ENCODE measurements around the gene MYO15B.

The MYO15B gene

GRCh38 chr17:75616521-75617122 is 29.0 kb downstream of the MYO15B start:
- no peaks in the 10 kb centered on the region for H3K27me3 ChIP-seq (replicated peaks in 2 of 5; ENCODE audit: control insufficient read depth in 4 of 5, insufficient read depth in 5 of 5, low read length in 4 of 5)

GRCh38 chr17:75617218-75617617 is 29.6 kb downstream of the MYO15B start:
- Histone ChIP-seq H3K4me1 (ENCODE audit: control extremely low read depth in 1 of 4, control insufficient read depth in 4 of 4, insufficient read depth in 4 of 4, low read length in 3 of 4) (no peaks in the 10 kb centered on the region), H3K4me3 (ENCODE audit: control insufficient read depth in 1 of 7, extremely low read depth in 1 of 7, insufficient read depth in 4 of 7, low read depth in 2 of 7, low read length in 6 of 7) (no peak overlapping the region), H3K27me3 (replicated peaks in 2 of 5; ENCODE audit: control insufficient read depth in 4 of 5, insufficient read depth in 5 of 5, low read length in 4 of 5) (no peaks in the 10 kb centered on the region), H3K36me3 (ENCODE audit: control insufficient read depth in 4 of 4, insufficient read depth in 4 of 4, low read length in 3 of 4) (peaks cover 4 to 96% (median 76%) of the 10 kb centered on the region in 4 experiments), H3K27ac (ENCODE audit: insufficient read depth in 1 of 2, low read depth in 1 of 2, low read length in 2 of 2, poor library complexity in 1 of 2, severe bottlenecking in 2 of 2) (no peak overlapping the region), H3K9me3 (ENCODE audit: control extremely low read depth in 1 of 5, control insufficient read depth in 4 of 5, insufficient read depth in 2 of 5, low read depth in 1 of 5, low read length in 4 of 5) (no peaks in the 10 kb centered on the region)
- DNase-seq = no peak
- ChIA-PET CTCF (interaction anchor here (0.8 to 2.8 kb wide), 5 partner anchors 12 to 136 kb away, joined by 3 to 19 read pairs (median 4); partner anchors contain the start of genes ITGB4 and SMIM5), POLR2A (interaction anchor here (0.6 kb wide), 1 partner anchor 65 kb away, joined by 4 read pairs; no protein-coding TSS in a partner anchor)
- 97% methylated on average over 16 of the region's 16 CpGs for WGBS (ENCODE audit: insufficient coverage)

More at GRCh38 chr17:75616521-75617122, 29.0 kb downstream of the MYO15B start:
- WGBS (ENCODE audit: insufficient coverage) = 92% methylated on average over 20 of the region's 24 CpGs
- Histone ChIP-seq H3K27ac (ENCODE audit: insufficient read depth in 1 of 2, low read depth in 1 of 2, low read length in 2 of 2, poor library complexity in 1 of 2, severe bottlenecking in 2 of 2) (no peak overlapping the region), H3K4me3 (ENCODE audit: control insufficient read depth in 1 of 7, extremely low read depth in 1 of 7, insufficient read depth in 4 of 7, low read depth in 2 of 7, low read length in 6 of 7) (no peak overlapping the region), H3K4me1 (ENCODE audit: control extremely low read depth in 1 of 4, control insufficient read depth in 4 of 4, insufficient read depth in 4 of 4, low read length in 3 of 4) (no peaks in the 10 kb centered on the region), H3K36me3 (ENCODE audit: control insufficient read depth in 4 of 4, insufficient read depth in 4 of 4, low read length in 3 of 4) (peaks cover 4 to 96% (median 73%) of the 10 kb centered on the region in 4 experiments), H3K9me3 (ENCODE audit: control extremely low read depth in 1 of 5, control insufficient read depth in 4 of 5, insufficient read depth in 2 of 5, low read depth in 1 of 5, low read length in 4 of 5) (no peaks in the 10 kb centered on the region)
- CTCF ChIA-PET = interaction anchor here (1.1 to 2.8 kb wide), 4 partner anchors 13 to 137 kb away, joined by 3 to 19 read pairs (median 6); partner anchors contain the start of gene SMIM5
- no peak for DNase-seq
- POLR2A ChIA-PET = no interaction called here

GRCh38 chr17:75617675-75618074 is 30.1 kb downstream of the MYO15B start:
- WGBS (ENCODE audit: insufficient coverage) = 100% methylated on average over 3 of the region's 11 CpGs
- Histone ChIP-seq H3K4me3 (ENCODE audit: control insufficient read depth in 1 of 7, extremely low read depth in 1 of 7, insufficient read depth in 4 of 7, low read depth in 2 of 7, low read length in 6 of 7) (no peak overlapping the region), H3K4me1 (ENCODE audit: control extremely low read depth in 1 of 4, control insufficient read depth in 4 of 4, insufficient read depth in 4 of 4, low read length in 3 of 4) (no peaks in the 10 kb centered on the region), H3K27me3 (replicated peaks in 2 of 5; ENCODE audit: control insufficient read depth in 4 of 5, insufficient read depth in 5 of 5, low read length in 4 of 5) (no peaks in the 10 kb centered on the region), H3K9me3 (ENCODE audit: control extremely low read depth in 1 of 5, control insufficient read depth in 4 of 5, insufficient read depth in 2 of 5, low read depth in 1 of 5, low read length in 4 of 5) (no peaks in the 10 kb centered on the region), H3K36me3 (ENCODE audit: control insufficient read depth in 4 of 4, insufficient read depth in 4 of 4, low read length in 3 of 4) (peaks cover 4 to 98% (median 75%) of the 10 kb centered on the region in 4 experiments), H3K27ac (ENCODE audit: insufficient read depth in 1 of 2, low read depth in 1 of 2, low read length in 2 of 2, poor library complexity in 1 of 2, severe bottlenecking in 2 of 2) (no peak overlapping the region)
- POLR2A ChIA-PET = interaction anchor here (0.6 kb wide), 1 partner anchor 66 kb away, joined by 4 read pairs; no protein-coding TSS in a partner anchor
- CTCF ChIA-PET = interaction anchor here (0.8 to 2.8 kb wide), 4 partner anchors 16 to 136 kb away, joined by 3 to 19 read pairs (median 4); partner anchors contain the start of genes ITGB4 and SMIM5
- no peak for DNase-seq

GRCh38 chr17:75619506-75620431 is 32.2 kb downstream of the MYO15B start:
- ChIA-PET POLR2A (no interaction called here), CTCF (interaction anchor here (0.9 to 29.3 kb wide), 11 partner anchors 8 to 134 kb away, joined by 3 to 834 read pairs (median 4); partner anchors contain the start of gene SMIM5)
- 96% methylated on average over 33 of the region's 36 CpGs for WGBS (ENCODE audit: insufficient coverage)
- peaks cover 6 to 96% (median 69%) of the 10 kb centered on the region in 4 experiments for H3K36me3 ChIP-seq (ENCODE audit: control insufficient read depth in 4 of 4, insufficient read depth in 4 of 4, low read length in 3 of 4)
- no peaks in the 10 kb centered on the region for H3K4me1 ChIP-seq (ENCODE audit: control extremely low read depth in 1 of 4, control insufficient read depth in 4 of 4, insufficient read depth in 4 of 4, low read length in 3 of 4)
- no peak overlapping the region for H3K4me3 ChIP-seq (ENCODE audit: control insufficient read depth in 1 of 7, extremely low read depth in 1 of 7, insufficient read depth in 4 of 7, low read depth in 2 of 7, low read length in 6 of 7)
- DNase-seq = peak in 2 of 3 donors; percentile 35 to 44
- no peak overlapping the region for H3K27ac ChIP-seq (ENCODE audit: insufficient read depth in 1 of 2, low read depth in 1 of 2, low read length in 2 of 2, poor library complexity in 1 of 2, severe bottlenecking in 2 of 2)
- no peaks in the 10 kb centered on the region for H3K27me3 ChIP-seq (replicated peaks in 2 of 5; ENCODE audit: control insufficient read depth in 4 of 5, insufficient read depth in 5 of 5, low read length in 4 of 5)
- H3K9me3 ChIP-seq (ENCODE audit: control extremely low read depth in 1 of 5, control insufficient read depth in 4 of 5, insufficient read depth in 2 of 5, low read depth in 1 of 5, low read length in 4 of 5) = no peaks in the 10 kb centered on the region

- peaks cover 0 to 2% (median 0%) of the 10 kb centered on the region in 4 experiments for H3K4me1 ChIP-seq (ENCODE audit: control extremely low read depth in 1 of 4, control insufficient read depth in 4 of 4, insufficient read depth in 4 of 4, low read length in 3 of 4)
- no peak overlapping the region for H3K4me3 ChIP-seq (ENCODE audit: control insufficient read depth in 1 of 7, extremely low read depth in 1 of 7, insufficient read depth in 4 of 7, low read depth in 2 of 7, low read length in 6 of 7)
- H3K36me3 ChIP-seq (ENCODE audit: control insufficient read depth in 4 of 4, insufficient read depth in 4 of 4, low read length in 3 of 4) = peaks cover 4 to 96% (median 65%) of the 10 kb centered on the region in 4 experiments
- ChIA-PET POLR2A (no interaction called here), CTCF (interaction anchor here (1.0 to 29.3 kb wide), 8 partner anchors 10 to 126 kb away, joined by 3 to 834 read pairs (median 4); partner anchors contain the start of gene SMIM5)
- 100% methylated on average over 2 of the region's 4 CpGs for WGBS (ENCODE audit: insufficient coverage)
- H3K27me3 ChIP-seq (replicated peaks in 2 of 5; ENCODE audit: control insufficient read depth in 4 of 5, insufficient read depth in 5 of 5, low read length in 4 of 5) = no peaks in the 10 kb centered on the region
- H3K27ac ChIP-seq (ENCODE audit: insufficient read depth in 1 of 2, low read depth in 1 of 2, low read length in 2 of 2, poor library complexity in 1 of 2, severe bottlenecking in 2 of 2) = no peak overlapping the region
- H3K9me3 ChIP-seq (ENCODE audit: control extremely low read depth in 1 of 5, control insufficient read depth in 4 of 5, insufficient read depth in 2 of 5, low read depth in 1 of 5, low read length in 4 of 5) = no peaks in the 10 kb centered on the region
- no peak for DNase-seq
Observed at GRCh38 chr17:75621489-75621888, 33.9 kb downstream of the MYO15B start.

GRCh38 chr17:75622076-75622475 is 34.5 kb downstream of the MYO15B start:
- Histone ChIP-seq H3K36me3 (ENCODE audit: control insufficient read depth in 4 of 4, insufficient read depth in 4 of 4, low read length in 3 of 4) (peaks cover 6 to 96% (median 64%) of the 10 kb centered on the region in 4 experiments), H3K27me3 (replicated peaks in 2 of 5; ENCODE audit: control insufficient read depth in 4 of 5, insufficient read depth in 5 of 5, low read length in 4 of 5) (no peaks in the 10 kb centered on the region), H3K4me1 (ENCODE audit: control extremely low read depth in 1 of 4, control insufficient read depth in 4 of 4, insufficient read depth in 4 of 4, low read length in 3 of 4) (peaks cover 0 to 2% (median 0%) of the 10 kb centered on the region in 4 experiments), H3K27ac (ENCODE audit: insufficient read depth in 1 of 2, low read depth in 1 of 2, low read length in 2 of 2, poor library complexity in 1 of 2, severe bottlenecking in 2 of 2) (no peak overlapping the region), H3K9me3 (ENCODE audit: control extremely low read depth in 1 of 5, control insufficient read depth in 4 of 5, insufficient read depth in 2 of 5, low read depth in 1 of 5, low read length in 4 of 5) (no peaks in the 10 kb centered on the region), H3K4me3 (ENCODE audit: control insufficient read depth in 1 of 7, extremely low read depth in 1 of 7, insufficient read depth in 4 of 7, low read depth in 2 of 7, low read length in 6 of 7) (no peak overlapping the region)
- DNase-seq = no peak
- ChIA-PET CTCF (interaction anchor here (1.0 to 29.3 kb wide), 6 partner anchors 9 to 125 kb away, joined by 3 to 834 read pairs (median 4); partner anchors contain the start of gene SMIM5), POLR2A (no interaction called here)
- 99% methylated on average over 7 of the region's 8 CpGs for WGBS (ENCODE audit: insufficient coverage)

Data from common myeloid progenitor, CD34-positive (primary cell).